Endothelial cell of umbilical vein (primary cell): ENCODE data around the gene WNT9B. TPM values are rescaled to one million over a fixed set of nuclear protein-coding genes. Genes with fewer than 3 reads are reported as not detected.

Experiments
- BruUV-seq: library from RNA; stranded (reverse); fragments of 400-500 nt; replicated peaks from 2 replicates; lab custom pipeline; 2021; lab: Mats Ljungman, UMichigan
- CTCF ChIA-PET: fragments of 300-600, 350-600 bp; sonication (Branson Sonifier 250); formaldehyde crosslinking; loops from one replicate; lab custom pipeline; 2021; ENCODE audit warnings: antibody characterized with exemption, inconsistent platforms; lab: Charles Lee
- POLR2A ChIA-PET: fragments of 300-600, 350-600 bp; sonication (Branson Sonifier 250); formaldehyde crosslinking; loops from one replicate; lab custom pipeline; 2021; ENCODE audit warnings: antibody characterized with exemption, inconsistent platforms; lab: Charles Lee
- DNase-seq: peaks from one replicate; pipeline ENCODE4 v3.0.0-alpha.2; 2011; ENCODE audit warnings: low read depth, low spot score
- FAIRE-seq: peaks from 2 replicates; lab custom pipeline; 2011; peaks lifted over from hg19 to GRCh38; lab: Jason Lieb, UNC
- H2AFZ ChIP-seq: 2 replicates; pipeline ENCODE4 v1.6.0; 2012; ENCODE audit warnings: low read depth, low read length, control low read depth, inconsistent platforms
- H3K27ac ChIP-seq: 2 replicates; pipeline ENCODE4 v1.5.1; 2011; ENCODE audit warnings: low read depth, mild to moderate bottlenecking, control low read depth, low read length, moderate library complexity; ENCODE audit not compliant: insufficient read depth
- H3K27me3 ChIP-seq, 2 experiments: 2 replicates each; pipeline versions ENCODE4 v1.6.0 to v1.6.1; 2011; ENCODE audit warnings: low read length in 2 of 2, mixed read lengths in 1 of 2; ENCODE audit not compliant: control insufficient read depth in 2 of 2, insufficient read depth in 2 of 2
- H3K36me3 ChIP-seq, 2 experiments: 2 replicates in 1 of 2; 3 replicates in 1 of 2; pipeline ENCODE4 v1.5.1; 2011; ENCODE audit warnings: low read length in 2 of 2, mild to moderate bottlenecking in 1 of 2, moderate library complexity in 1 of 2; ENCODE audit not compliant: control insufficient read depth in 2 of 2, insufficient read depth in 2 of 2; ENCODE audit errors: extremely low read depth in 1 of 2
- H3K4me1 ChIP-seq: 3 replicates; pipeline ENCODE4 v1.5.1; 2011; ENCODE audit warnings: mild to moderate bottlenecking, low read length; ENCODE audit not compliant: control insufficient read depth, insufficient read depth; ENCODE audit errors: extremely low read depth
- H3K4me2 ChIP-seq: 2 replicates; pipeline ENCODE4 v1.6.1; 2011; ENCODE audit warnings: low read length, control low read depth, mixed read lengths; ENCODE audit not compliant: insufficient read depth
- H3K4me3 ChIP-seq, 3 experiments: fragments of 200-600 bp in 1 of 3; sonication (generic), shearing (Covaris generic) in 1 of 3; replicated peaks in 1 of 3; 2 replicates each; pipeline ENCODE4 v1.5.1; 2011 to 2016; ENCODE audit warnings: control low read depth in 3 of 3, low read length in 3 of 3, mild to moderate bottlenecking in 2 of 3, inconsistent platforms in 1 of 3, low read depth in 1 of 3, moderate library complexity in 1 of 3; ENCODE audit not compliant: insufficient read depth in 1 of 3
- H3K79me2 ChIP-seq: 2 replicates; pipeline ENCODE4 v1.6.0; 2012; ENCODE audit warnings: low read length, inconsistent platforms; ENCODE audit not compliant: control insufficient read depth, insufficient read depth
- H3K9ac ChIP-seq: replicated peaks from 2 replicates; pipeline ENCODE3; 2011; ENCODE audit warnings: low read length, control low read depth; ENCODE audit not compliant: insufficient read depth; ENCODE audit errors: extremely low read depth
- H3K9me1 ChIP-seq: replicated peaks from 3 replicates; pipeline ENCODE4 v1.6.0; 2011; ENCODE audit warnings: mild to moderate bottlenecking, low read length; ENCODE audit not compliant: control insufficient read depth, insufficient read depth; ENCODE audit errors: extremely low read depth
- H3K9me3 ChIP-seq: replicated peaks from 2 replicates; pipeline ENCODE4 v1.5.1; 2012; ENCODE audit warnings: low read length, inconsistent platforms; ENCODE audit not compliant: control insufficient read depth, insufficient read depth
- H4K20me1 ChIP-seq: replicated peaks from 2 replicates; pipeline ENCODE3; 2011; ENCODE audit warnings: mild to moderate bottlenecking, low read length; ENCODE audit not compliant: control insufficient read depth, insufficient read depth; ENCODE audit errors: extremely low read depth
- EZH2 ChIP-seq: IDR thresholded peaks from 2 replicates; pipeline ENCODE4 v1.6.1; 2012; ENCODE audit warnings: borderline replicate concordance, low read depth, mild to moderate bottlenecking, moderate library complexity, low read length, inconsistent platforms; ENCODE audit not compliant: severe bottlenecking
- FOS ChIP-seq: IDR thresholded peaks from 2 replicates; pipeline ENCODE4 v1.6.1; 2011; ENCODE audit warnings: mild to moderate bottlenecking, low read length, moderate library complexity, borderline replicate concordance; ENCODE audit not compliant: insufficient read depth
- JUN ChIP-seq: IDR thresholded peaks from 2 replicates; pipeline ENCODE4 v1.6.1; 2011; ENCODE audit warnings: borderline replicate concordance, low read depth; ENCODE audit not compliant: insufficient read length, insufficient read depth
- MYC ChIP-seq: IDR thresholded peaks from one replicate; pipeline ENCODE4 v1.6.1; 2011; ENCODE audit warnings: mild to moderate bottlenecking, low read depth, low read length
- POLR2A ChIP-seq: IDR thresholded peaks from 2 replicates; pipeline ENCODE4 v1.6.1; 2012; ENCODE audit warnings: low read depth, mild to moderate bottlenecking, control low read depth, low read length
- dilution Hi-C: fragments of 300-500 bp; cut with MboI; formaldehyde crosslinking; loops from one replicate; pipeline ENCODE4 v1.15.0; 2019; ENCODE audit warnings: low sequenced_read_pairs; ENCODE audit not compliant: extremely low pct_ligation_motif_present
- intact Hi-C: fragments of 100-400 bp; cut with micrococcal nuclease; formaldehyde crosslinking; loops from one replicate; pipeline ENCODE4 v1.10.0; 2022
- polyA plus RNA-seq, 4 experiments: library from polyadenylated mRNA; depleted of rRNA in 3 of 4; stranded (reverse) in 3 of 4; unstranded in 1 of 4; fragments of >200 nt; gene quantifications; 2 replicates each; pipeline versions ENCODE4 v1.2.1 to v1.2.3, GENCODE V29; 2011 to 2012; ENCODE audit warnings: missing spikeins in 1 of 4
- total RNA-seq: library from RNA; stranded (reverse); gene quantifications from 2 replicates; pipeline ENCODE4 v1.2.3, GENCODE V29; 2021
- TF ChIP-seq, protein P1 (sequence below): IDR thresholded peaks from 2 replicates; pipeline ENCODE4 v1.6.1; 2011; ENCODE audit not compliant: insufficient read depth, insufficient read length
- TF ChIP-seq, protein P2 (sequence below), 2 donors: IDR thresholded peaks; 1 replicate in 1 of 2; 2 replicates in 1 of 2; pipeline ENCODE4 v1.5.1; 2011; ENCODE audit warnings: low read length in 2 of 2, mild to moderate bottlenecking in 2 of 2, moderate library complexity in 2 of 2, control low read depth in 1 of 2, inconsistent platforms in 1 of 2, low read depth in 1 of 2; ENCODE audit not compliant: insufficient read depth in 1 of 2; ENCODE audit errors: extremely low read depth in 1 of 2

WNT9B gene
- total and polyA plus RNA-seq, 2 donors (not counting 3 experiments of a cell fraction or from before 2014, with no cell fraction given): not detected

DNA sequence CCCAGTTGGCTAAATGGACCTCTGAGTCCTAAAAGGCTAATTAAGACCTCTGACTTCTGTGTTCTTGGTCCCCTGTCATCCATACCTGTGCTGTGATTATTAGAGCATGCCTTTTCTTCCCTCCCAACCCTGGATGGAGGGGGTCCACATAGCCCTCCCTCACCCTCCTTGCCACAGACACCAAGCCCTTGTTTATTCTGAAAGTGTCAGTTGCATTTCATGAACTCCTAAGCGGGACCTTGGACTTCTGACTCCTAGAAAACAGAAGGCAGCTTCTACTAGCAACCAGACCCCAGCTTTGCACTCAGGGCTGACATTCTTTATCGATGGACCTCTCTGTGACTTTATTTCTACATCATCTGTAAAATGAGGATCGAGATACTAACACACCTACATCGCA lies 38.1 kb downstream of the WNT9B start:
- H3K27ac ChIP-seq: no peak overlapping the region
- H3K27me3 ChIP-seq: peaks cover 14 to 21% of the 10 kb centered on the region in 2 experiments
- no peak for DNase-seq
- no peak for TF ChIP-seq JUN
- no peak for TF ChIP-seq MYC
- no peak for TF ChIP-seq EZH2
- no peak for TF ChIP-seq FOS
- TF ChIP-seq POLR2A: no peak
- TF ChIP-seq, protein P1, sequence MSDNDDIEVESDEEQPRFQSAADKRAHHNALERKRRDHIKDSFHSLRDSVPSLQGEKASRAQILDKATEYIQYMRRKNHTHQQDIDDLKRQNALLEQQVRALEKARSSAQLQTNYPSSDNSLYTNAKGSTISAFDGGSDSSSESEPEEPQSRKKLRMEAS: no peak
- TF ChIP-seq, protein P2, sequence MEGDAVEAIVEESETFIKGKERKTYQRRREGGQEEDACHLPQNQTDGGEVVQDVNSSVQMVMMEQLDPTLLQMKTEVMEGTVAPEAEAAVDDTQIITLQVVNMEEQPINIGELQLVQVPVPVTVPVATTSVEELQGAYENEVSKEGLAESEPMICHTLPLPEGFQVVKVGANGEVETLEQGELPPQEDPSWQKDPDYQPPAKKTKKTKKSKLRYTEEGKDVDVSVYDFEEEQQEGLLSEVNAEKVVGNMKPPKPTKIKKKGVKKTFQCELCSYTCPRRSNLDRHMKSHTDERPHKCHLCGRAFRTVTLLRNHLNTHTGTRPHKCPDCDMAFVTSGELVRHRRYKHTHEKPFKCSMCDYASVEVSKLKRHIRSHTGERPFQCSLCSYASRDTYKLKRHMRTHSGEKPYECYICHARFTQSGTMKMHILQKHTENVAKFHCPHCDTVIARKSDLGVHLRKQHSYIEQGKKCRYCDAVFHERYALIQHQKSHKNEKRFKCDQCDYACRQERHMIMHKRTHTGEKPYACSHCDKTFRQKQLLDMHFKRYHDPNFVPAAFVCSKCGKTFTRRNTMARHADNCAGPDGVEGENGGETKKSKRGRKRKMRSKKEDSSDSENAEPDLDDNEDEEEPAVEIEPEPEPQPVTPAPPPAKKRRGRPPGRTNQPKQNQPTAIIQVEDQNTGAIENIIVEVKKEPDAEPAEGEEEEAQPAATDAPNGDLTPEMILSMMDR (IDR thresholded peaks at IDR 0.05; ENCODE audit: extremely low read depth in 1 of 2, insufficient read depth in 1 of 2, low read depth in 1 of 2, low read length in 2 of 2): no peak
- H3K9ac ChIP-seq: no peak overlapping the region
- H3K4me1 ChIP-seq: no peaks in the 10 kb centered on the region
- no peak overlapping the region for H2AFZ ChIP-seq
- dilution Hi-C loops (no loop called here), intact Hi-C loops (no loop called here)
- no peaks in the 10 kb centered on the region for H4K20me1 ChIP-seq
- H3K4me2 ChIP-seq: no peak overlapping the region
- no peak for FAIRE-seq
- BruUV-seq: no TSS peak
- CTCF ChIA-PET: interaction anchor here (1.0 to 1.5 kb wide), 2 partner anchors 36 to 41 kb away, joined by 3 read pairs; no protein-coding TSS in a partner anchor
- H3K79me2 ChIP-seq: no peaks in the 10 kb centered on the region
- POLR2A ChIA-PET: no interaction called here
- H3K9me3 ChIP-seq: no peaks in the 10 kb centered on the region
- no peaks in the 10 kb centered on the region for H3K9me1 ChIP-seq
- no peaks in the 10 kb centered on the region for H3K36me3 ChIP-seq
- no peak overlapping the region for H3K4me3 ChIP-seq
